Measurements from ENCODE around the gene NR1D2.
"Not testable (repeated sequence)": the region's sequence is repeated elsewhere in the genome, so short reads cannot be mapped to it uniquely, and the experiment has no call there.

Gene NR1D2

DNA sequence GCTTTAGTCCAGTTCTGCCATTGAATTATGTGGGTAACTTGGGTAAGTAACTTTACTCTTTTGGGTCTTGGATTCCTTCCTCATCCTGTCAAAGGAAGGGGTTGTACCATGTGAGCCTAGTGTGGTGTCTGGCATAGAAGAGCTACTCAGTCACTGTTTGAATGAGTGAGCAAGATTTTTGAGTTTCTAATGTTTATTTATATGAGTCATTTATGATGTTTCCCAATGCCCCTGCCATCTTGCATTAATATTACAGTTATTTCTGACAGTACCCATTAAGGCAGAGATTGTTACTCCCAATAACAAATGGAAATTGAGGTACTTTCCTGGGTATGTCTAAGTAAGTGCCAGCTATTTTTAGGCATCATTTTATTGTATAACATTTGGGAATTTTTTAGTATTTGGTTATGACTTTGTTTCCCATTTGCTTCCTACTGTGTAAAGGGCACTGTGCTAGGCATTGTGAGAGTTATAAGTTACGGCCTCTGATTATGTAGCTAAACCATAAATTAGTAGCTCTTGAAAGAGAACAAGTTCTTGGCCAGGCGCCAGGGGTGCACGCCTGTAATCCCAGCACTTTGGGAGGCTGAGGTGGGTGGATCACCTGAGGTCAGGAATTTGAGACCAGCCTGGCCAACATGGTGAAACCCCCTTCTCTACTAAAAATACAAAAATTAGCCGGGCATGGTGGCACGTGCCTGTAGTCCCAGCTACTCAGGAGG is 23.5 kb downstream of the NR1D2 start:
- no peak for DNase-seq

DNA sequence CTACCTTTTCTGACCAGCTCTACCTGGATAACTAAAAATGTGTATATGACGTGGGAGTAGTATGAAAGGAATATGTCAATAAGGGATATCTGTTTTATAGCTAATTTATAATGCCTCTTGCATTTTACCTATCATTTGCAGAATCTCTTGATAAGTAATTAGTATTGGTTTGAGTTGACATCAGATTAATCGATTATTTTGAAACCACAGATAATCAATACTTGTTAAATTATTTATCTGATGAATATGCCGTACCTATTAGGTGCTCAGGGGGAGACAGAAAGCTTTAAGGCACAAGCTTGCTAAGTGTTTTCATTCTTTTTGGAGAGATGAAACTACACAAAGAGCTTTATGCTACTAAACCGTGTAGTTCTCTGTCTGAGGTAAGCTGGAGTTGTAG is 24.3 kb downstream of the NR1D2 start:
- no peak for DNase-seq

DNA sequence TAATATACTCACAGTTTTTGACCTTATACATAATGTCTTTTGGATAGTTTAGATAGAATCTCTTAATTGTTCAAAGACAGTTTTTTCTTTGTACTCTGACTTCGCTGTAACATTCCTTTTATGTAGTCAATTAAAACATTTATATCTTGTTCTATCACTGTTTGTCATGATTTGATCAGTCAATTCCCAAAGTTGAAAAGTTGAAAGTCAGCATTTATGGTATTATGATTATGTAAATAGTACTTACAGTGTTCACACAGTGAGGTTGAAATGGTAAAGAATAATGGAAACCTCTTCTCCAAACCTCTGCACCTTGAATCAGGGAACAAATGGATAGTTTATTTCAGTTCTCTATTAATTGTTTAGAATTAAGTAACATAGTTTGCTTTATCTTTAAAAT is 26.6 kb downstream of the NR1D2 start:
- DNase-seq: no peak

DNA sequence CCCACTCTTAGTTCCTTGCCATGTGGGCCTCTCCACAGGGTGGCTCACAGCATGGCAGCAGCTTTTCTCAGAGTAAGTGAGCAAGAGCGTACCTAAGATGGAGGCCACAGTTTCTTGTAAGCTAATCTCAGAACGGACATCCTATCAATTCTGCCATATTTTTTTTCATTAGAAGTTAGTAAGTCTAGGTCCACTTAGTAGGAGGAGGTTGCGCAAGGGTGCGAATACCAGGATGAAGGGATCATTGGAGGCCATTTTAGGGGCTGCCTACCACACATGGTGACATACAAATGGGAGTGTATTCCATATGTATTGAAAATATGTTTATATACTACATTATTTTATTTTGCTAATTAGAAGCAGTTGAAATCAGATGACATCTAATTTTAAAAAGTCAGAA is 31.5 kb downstream of the NR1D2 start:
- no peak for DNase-seq

DNA sequence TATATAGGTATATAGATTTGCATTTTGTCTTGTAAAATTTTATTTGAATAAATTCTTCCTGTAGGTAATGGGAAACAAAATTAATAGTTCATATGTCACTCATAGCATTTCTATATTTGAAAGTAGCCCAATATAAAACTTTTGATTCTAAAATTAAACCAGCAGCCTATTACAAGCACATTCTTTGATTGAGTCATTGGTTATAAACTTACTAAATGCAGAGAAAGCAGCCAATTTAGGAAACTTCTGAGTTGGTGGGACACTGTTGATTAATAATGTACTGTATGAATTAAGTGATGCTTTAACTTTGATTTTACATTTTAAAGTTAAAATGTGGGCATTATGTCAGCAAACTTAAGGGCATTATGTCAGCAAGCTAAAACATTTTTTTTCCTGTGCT is 34.5 kb downstream of the NR1D2 start:
- DNase-seq: no peak

DNA sequence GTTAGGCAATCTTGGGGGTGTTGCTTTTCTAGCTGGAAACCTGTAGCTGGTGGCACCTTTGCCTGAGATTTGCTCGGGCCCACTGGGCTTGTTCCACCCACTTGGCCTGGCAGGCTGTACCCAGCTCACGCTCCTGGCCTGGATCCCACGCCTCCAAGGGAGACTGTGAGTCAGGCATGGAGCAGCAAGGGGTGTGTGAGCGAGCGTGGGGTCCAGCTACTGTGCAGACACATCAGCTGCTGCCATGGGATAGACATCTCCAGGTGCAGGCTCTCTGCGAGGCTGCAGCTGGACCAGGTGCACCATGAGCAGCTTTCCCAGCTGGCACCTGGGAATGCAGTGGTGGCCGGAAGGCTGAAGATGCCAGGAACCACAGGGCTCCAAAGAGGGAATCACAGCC is 36.0 kb downstream of the NR1D2 start:
- DNase-seq: no peak

DNA sequence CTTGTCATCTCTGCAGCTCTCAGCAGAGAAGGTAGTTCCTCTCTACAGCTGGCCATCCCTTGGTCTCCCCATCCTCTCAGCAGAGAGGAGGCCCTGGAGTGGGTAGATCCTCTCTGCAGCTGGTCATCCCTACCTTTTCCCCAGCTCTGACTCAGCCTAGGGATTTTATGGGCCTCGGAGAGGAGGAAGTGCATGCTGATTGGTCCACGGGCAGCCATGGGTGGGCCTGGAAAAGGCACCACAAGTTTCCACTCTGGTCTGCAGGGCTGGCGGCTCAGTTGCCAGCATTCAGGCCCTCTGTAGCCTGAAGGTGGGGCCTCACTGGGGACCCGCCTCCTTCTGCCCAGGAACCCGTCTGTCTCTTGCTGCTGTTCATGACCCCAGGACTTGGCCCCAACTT is 36.9 kb downstream of the NR1D2 start:
- no peak for DNase-seq

DNA sequence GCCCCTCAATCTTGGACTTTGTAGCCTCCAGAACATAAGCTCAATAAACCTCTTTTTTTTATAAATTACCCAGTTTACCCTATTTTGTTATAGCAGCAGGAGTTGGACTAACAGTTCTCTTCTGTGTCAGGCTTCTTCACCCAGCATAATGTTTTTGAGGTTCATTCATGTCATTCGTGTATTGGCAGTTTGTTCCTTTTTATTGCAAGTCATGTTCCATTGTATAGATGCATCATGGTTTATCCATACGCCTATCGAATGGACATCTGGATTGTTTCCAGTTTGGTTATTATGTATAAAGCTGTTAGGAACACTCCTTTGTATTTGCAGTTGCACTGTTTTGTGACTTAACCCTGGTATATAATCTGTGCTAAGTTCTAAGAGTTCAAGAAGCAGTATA is 39.8 kb downstream of the NR1D2 start:
- DNase-seq: no peak

DNA sequence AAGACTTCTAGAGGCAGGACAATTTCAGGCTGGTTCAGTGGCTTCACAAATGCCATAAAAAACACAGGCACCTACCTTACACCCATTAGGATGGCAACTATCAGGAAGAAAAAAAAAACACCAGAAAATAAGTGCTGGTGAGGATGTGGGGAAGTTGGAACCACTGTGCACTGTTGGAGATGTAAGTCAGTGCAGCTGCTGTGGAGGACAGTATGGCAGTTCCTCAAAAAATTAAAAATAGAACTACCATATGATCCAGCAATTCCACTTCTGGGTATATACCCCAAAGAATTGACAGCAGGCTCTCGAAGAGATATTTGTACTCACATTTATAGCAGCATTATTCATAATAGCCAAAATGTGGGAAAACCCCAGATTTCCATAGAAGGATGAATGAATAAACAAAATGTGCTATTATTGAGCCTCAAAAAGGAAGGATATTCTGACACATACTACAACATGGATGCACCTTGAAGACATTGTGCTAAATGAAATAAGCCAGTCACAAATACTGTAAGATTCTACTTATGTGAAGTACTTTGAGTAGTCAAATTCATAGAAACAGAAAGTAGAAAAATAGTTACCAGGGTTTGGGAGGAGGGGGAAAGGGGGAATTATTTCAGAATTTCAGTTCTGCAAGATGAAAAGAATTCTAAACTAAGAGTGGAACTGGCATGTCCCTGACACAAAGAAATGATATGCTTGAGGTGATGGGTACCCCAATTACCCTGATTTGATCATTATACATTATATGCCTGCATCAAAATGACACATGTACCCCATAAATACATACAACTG is 40.9 kb downstream of the NR1D2 start:
- no peak for DNase-seq

DNA sequence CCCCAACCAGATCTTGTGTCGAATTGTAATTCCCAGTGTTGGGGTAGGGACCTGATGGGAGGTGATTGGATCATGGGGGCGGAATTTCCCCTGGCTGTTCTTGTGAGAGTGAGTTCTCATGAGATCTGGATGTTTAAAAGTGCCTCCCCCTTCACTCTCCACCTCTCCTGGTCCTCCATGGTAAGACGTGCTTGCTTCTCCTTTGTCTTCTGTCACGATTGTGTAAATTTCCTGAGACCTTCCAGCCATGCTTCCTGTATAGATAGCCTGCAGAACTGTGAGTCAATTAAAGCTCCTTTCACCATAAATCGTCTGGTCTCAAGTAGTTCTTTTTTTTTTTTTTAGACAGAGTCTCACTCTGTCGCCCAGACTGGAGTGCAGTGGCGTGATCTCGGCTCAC is 42.3 kb downstream of the NR1D2 start:
- DNase-seq: no peak

DNA sequence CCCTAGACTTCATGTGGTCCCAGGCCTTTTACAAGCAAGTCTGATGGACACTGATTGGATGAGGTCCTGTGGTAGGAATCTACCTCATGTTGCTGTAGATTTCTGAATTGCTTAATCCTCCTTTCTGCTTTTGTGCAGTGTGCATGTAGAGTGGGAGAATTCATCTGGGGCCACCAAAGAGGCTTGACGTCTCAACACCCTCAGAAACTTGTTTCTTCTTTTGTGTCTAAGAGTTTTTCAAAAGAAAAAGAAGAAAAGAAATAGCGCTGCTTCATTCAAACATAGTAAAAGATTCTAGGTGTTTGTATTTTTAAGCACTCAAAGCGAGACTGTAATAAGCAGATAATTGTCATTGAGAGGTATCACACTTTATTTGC is 46.2 kb downstream of the NR1D2 start:
- DNase-seq: no peak

DNA sequence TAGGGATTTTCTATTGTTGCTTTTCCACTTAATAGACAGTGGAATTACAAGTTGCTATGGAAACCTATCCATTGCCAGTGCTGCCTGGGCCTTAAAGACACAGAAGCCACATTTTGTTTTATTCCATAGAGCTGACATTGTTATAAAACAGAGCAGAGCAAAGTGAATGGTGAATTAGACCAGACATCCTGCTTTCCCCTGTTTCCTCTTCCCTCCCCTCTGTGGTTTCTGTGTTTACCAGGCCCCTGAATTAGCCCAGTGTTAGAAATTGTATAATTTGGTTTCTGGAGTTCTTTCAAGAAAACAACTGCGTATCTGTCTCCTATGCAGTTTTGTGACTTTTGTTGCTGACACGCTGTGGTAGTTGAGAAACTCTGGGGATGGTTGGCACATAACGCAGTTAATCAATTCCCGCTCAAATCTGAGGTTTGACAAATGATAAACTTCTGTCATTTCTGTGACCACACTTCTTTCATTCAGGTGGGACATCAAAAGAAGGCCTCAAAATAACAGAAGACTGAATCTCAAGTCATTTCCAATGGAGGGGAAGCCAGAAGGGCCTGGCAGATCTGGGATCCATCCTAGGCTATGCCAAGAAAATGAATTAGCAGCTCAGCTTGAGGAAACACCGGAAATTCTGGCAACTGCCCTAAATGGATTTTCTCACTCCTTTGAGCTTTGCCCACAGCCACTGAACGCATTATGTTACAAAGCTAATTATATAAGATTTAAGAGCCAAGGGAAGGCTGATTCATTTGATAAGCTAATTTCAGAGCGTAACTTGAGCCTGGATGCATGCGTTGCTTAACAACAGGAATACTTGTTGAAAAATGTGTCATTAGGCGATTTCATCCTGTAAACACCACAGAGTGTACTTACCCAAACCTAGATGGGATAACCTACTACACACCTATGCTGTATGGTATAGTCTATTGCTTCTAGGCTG is 46.9 kb downstream of the NR1D2 start:
- DNase-seq: no peak

DNA sequence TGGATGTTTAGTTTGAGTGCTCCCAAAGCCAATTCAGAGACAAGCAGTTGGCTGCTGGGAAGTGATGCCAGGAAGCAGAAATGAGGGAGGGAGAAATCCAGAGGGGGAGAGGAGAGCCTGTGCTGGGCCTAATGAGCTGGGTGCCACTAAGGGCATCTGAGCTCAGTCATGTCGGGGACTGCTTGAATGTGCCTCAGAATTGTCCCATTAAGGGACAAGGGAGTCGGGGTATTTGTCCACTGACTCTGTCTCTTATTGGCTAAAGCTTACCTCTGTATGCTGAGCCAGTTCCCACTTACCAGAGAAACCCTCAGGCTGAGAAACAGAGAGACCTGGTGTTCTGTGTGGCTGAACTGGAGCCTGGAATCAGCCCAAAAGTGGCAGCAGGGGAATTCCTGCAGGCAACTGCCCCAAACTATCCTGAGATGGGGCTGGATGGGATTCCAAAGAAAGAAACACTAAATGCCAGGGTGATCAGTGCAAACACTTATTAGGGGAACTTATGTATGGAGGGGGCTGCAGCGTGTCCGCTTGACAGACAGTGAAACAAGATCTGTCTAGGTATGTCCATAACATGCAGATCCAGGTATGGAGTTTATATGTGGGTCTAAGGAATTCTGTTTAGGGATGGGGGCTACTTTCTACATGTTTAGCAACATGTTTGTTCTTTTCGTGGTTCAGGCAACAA is 48.6 kb downstream of the NR1D2 start:
- DNase-seq: no peak

DNA sequence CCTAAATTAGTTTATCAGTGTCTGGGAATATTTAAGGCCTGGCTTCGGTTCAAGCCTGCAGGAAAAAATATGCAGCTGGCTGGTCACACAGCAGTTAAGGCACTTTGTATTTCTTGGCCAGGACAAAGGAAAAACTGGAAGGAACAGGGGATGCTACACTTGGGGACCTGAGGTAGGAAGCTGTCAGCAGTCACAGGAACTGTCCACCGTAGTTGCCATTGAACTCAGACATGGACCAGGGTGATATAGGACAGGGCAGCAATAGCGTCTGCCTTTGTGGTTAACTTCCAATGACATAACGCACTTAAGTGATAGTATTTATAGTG is 49.1 kb downstream of the NR1D2 start:
- no peak for DNase-seq

DNA sequence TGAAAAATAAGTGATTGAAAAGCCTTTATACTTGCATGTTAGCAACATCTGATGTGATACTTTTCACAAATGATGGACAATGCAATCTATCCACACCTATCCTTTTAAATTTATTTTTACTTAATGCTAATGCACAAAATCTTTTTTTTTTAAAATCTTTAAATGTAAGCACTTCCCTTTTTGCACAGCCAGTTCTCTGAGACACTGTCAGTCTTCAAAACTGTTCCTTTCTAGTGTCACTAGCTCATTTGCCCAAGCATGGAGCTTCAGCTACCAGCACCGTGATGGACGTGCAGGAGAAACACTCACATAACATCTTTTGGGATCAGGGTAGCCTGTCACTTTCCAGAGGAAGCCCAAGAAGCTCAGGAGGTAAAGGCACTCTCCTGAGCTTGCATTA is 50.1 kb downstream of the NR1D2 start:
- DNase-seq: no peak

DNA sequence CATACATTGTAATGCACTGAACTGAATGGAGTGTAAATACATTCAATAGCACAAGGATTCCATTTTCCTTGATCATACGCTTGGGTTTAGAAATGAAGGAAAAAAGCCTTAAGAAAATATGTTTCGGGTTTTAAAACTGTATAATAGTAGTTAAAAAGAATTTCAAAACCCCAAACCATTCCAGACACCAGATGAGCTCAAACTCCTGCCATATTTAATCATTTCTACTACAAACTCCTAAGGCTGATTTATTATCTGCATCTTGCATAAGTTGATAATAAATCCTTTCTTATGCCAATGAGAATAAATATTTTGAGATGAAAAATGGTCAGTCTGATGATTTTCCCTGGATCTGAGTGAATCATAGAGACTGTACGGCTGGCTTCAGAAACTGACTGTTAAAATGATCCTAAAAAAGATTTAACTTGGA is 51.0 kb downstream of the NR1D2 start:
- DNase-seq: no peak

DNA sequence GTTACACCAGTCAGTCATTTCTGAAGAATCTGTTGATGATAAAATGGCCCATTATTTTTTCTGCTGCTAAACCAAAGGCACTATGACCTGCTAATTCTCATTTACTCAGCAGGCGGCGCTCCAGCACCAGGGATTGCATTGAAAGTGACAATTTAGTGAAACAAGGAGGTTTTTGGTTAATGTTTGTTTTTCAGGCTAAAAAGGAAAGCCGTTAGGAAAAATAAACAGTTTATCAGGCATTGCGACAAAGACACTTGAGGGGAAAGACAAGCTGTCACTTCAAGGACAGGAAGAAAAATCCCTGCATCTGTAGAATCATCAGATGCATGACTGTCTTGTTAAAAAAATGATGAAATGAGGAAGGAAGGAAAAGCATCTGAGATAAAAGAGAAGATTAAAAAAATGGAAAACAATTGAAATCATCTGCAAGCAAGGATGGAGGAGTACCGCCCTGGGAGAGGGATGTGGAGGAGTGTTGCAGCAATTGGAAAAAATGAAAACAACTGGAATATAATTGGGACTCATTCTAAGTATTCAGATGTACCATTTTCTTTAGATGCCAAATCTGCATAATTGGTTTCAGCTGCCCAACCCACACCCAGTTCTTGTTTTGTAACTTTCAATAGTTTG is 54.0 kb downstream of the NR1D2 start:
- peak; percentile 21 for DNase-seq

DNA sequence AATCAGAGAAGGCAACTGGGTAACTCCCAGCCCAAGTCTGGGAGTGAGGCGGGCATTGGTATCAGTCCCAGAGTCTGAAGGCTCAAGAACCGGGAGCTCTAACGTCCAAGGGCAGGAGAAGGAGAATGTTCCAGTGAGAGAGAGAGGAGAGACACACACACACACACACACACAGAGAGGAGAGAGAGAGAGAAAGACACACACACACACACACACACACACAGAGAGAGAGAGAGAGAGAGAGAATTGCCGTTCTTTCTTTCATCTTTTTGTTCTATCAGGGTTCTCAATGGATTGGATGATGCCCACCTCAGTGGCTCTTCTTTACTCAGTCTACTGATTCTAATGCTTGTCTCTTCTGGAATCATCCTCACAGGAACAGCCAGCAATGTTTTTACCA is 57.0 kb downstream of the NR1D2 start:
- no peak for DNase-seq

DNA sequence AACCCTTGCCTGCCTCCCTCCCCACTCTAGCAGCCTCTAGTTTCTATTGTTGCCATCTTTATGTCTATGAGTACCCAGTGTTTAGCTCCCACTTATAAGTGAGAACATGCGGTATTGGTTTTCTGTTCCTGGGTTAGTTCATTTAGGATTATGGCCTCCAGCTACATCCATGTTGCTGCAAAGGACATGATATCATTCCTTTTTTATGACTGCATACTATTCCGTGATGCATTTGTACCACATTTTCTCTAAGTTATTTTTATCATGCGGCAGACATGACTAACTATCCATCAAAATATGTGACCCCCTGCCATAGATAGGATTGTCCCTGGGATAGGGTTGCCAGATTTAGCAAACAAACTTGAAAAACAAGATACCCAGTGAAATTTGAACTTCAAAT is 58.4 kb downstream of the NR1D2 start:
- no peak for DNase-seq

DNA sequence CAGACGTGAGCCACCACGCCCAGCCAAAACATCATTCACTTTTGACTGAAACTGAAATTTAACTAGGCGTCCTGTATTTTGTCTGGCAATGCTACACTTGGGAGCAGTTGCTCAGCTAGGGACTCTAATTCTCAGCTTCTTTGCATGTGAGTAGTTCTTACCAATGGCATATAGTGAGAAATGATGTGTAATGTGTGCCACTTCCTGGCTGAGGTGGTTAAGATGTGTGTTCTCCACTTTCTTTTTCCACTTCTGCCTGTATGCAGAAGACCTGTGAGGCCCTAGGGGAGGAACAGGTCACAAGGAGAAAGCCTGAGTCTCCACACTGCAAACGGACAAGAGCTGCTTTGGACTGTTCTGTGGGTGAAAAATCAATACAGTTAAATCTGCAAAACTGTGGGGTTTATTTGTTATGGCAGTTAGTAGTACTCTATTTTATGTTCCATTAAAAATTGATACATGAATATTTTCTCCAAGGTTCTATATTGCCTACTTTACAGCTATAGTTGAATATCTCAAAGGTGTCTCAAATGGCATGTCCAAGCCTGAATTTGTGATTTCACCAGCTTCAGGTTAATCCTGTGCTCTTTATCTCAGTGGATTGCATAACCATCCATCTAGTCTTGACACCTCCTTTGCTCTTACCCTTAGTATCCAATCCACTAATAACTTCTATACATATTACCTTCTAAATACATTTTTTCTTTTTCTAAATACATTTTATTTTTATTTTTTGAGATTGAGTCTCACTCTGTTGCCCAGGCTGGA is 59.3 kb downstream of the NR1D2 start:
- DNase-seq: no peak

DNA sequence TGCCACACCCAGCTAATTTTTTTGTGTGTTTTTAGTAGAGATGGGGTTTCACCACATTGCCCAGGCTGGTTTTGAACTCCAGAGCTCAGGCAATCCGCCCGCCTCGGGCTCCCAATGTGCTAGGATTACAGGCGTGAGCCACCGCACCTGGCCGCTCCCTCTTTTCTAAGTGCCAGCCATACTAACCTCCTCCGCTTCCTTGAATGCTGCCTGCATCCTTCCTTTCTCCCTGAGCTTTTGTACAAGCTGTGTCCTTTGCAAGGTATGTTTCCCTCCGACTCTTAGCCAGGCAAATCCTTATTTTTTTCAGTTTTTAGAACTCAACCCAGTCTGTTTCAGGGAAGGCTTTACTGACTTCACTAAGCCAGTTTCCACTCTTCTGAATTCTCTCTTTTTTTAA is 60.6 kb downstream of the NR1D2 start:
- no peak for DNase-seq

DNA sequence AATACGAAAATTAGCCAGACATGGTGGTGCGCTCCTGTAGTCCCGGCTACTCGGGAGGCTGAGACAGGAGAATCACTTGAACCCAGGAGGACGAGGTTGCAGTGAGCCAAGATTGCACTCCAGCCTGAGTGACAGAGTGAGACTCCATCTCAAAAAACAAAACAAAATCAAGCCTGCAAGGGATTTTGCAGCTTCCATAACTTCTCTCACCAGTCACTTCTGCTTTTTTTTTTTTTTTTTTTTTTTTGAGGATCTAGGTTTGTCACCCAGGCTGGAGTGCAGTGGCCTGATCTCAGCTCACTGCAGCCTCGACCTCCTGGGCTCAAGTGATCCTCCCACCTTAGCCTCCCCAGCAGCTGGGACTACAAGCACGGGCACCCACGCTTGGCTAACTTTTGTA is 65.7 kb downstream of the NR1D2 start:
- not testable (repeated sequence) for DNase-seq
